GOT3 (cell line): Measurements from ENCODE around the gene MUCL3.
"Not testable (repeated sequence)": the region's sequence is repeated elsewhere in the genome, so short reads cannot be mapped to it uniquely, and the experiment has no call there.

Source experiments
- DNase-seq: peaks from one replicate; lab custom pipeline; 2025; ENCODE audit warnings: mixed read lengths; lab: John Stamatoyannopoulos, UW

Gene MUCL3

DNA sequence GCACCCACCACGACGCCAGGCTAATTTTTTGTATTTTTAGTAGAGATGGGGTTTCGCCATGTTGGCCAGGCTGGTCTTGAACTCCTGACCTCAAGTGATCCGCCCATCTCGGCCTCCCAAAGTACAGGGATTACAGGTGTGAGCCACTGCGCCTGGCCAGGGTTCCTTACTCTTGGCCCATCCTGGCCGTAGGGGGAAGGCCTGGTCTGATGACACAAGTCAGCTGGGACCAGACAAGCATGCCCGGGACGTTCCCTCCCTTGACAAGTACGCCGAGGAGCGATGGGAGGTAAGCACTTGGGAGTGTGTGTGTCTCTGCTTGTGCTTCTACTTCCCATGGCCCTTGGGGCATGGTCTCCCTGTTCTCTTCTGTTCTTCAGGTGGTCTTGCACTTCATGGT lies 30.3 kb upstream of the MUCL3 start:
- DNase-seq: not testable (repeated sequence)

DNA sequence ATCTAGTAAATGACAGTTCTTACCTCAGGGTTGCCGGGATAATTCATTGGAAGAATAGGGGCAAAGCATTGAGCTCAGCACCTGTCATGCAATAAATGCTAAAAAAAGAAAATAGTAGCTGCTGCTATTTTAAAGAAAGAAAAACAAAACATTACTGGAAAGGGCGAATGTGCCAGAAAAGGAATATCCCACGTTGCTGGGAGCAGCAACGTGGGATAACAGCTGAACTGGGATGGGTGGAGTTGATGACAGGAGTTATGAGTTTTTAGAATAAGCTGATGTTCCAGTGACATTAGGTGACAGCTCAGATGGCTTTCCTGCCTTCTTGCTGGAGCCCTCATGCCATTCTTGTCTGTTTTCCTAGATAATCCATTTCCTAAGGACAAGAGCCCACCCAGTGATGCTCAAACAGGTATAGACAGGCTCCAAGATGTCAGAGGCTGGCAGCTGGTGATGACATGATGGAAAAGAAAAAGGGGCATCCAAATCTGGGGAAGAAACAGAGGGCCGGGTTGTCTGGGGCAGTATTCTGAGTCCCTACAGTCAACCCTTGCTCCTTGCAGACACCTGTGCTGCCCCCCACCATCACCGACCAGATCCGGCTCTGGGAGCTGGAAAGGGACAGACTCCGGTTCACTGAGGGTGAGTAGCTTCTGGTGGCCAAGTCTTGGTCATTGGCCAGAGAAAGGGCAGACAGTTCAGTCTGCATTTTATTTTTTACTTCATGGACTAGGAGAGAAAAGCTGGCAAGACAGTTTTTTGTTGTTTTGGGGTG lies 27.8 kb upstream of the MUCL3 start:
- no peak for DNase-seq

DNA sequence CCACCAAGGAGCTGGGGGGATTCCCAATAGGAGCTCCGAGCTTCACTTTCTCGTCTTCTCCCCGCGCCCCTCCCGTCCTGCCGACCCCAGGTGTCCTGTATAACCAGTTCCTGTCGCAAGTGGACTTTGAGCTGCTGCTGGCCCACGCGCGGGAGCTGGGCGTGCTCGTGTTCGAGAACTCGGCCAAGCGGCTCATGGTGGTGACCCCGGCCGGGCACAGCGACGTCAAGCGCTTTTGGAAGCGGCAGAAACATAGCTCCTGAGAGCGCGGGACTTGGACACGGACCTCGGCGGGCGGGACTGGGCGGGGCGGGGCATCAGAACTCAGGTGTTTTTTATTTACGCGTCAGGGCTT lies 27.1 kb upstream of the MUCL3 start:
- no peak for DNase-seq

DNA sequence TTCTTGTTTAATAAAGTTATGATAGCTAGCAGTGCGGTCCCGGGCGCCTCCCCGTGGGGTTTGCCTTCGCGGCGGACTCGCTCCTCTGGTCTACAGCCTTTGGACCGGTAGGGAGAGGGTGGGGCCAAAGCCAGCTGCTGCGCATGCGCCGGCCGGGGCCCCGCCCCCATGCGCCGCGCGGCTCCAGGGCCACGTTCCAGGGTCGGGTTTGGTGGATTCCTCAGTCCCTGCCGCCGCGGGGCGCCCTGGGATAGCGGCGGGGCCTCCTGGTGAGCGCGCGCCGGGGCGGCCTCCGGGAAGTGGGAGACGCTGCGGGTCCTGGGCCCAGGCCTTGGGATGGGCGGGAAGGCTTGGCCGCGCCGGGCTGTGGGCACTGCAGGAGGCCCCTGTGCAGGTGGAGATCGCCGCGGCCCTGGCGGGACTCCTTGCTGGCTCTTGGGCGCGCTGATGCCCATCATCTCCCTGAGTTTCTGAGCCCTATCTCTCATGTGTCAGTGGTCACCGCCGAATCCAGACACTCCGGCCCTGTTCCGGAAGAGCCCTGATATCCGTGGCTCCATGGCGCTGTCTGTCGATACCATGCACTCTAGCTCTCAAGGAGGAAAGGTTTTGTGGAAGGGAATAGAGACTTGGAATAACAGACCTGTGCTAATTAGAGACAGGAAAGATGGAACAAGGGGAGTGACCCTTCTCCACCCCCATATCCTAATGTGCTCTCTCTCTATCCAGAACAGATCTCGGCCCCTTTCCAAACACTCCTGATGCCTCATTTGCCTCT lies 26.5 kb upstream of the MUCL3 start, which contains the start of gene VARS2:
Gene VARS2, plus strand, starts transcription at position 163 of the 778 bp plus-strand sequence. Its CDS starts 599 bp downstream, at position 762.
- DNase-seq: peak; percentile 81

DNA sequence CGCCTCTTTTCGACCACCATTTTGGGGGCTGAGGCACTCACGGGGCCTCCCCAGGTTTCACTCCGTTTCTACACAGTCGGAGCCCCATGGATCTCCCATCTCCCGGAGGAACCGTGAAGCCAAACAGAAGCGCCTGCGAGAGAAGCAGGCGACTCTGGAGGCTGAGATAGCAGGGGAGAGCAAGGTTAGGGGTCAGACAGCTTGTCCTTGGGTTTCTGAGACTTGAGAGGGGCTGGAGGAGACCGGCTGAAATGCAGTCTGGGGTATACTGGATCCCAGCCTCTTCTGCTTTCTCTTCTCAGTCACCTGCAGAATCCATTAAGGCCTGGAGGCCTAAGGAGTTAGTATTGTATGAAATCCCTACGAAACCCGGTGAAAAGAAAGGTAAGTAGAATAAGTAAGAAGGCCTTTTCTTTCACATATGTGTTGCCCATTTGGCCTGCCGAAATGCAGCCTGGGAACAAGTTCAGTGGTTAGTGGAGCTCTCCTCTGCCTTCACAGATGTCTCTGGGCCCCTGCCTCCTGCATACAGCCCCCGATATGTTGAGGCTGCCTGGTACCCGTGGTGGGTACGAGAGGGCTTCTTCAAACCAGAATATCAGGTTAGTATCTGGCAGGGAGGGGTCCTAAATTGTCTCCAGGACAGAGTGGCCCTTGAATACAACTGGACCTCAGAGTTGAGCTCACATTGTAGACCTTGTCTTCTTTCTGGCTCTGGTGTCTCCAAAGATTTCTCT lies 25.8 kb upstream of the MUCL3 start:
- DNase-seq: no peak

DNA sequence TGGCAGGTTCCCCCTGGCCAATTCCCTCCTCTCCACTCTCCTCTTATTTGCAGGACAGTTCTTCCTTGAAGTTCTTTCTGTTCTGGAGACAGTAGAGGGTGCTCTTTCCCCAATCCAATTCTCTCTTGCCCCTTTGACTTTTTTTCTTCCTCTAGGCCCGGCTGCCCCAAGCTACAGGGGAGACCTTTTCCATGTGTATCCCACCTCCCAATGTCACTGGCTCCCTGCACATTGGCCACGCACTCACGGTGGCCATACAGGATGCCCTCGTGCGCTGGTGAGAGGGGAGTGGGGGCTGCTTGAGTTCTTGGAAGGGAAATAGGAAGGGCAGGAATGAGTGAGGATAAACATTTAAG lies 25.2 kb upstream of the MUCL3 start:
- DNase-seq: no peak

DNA sequence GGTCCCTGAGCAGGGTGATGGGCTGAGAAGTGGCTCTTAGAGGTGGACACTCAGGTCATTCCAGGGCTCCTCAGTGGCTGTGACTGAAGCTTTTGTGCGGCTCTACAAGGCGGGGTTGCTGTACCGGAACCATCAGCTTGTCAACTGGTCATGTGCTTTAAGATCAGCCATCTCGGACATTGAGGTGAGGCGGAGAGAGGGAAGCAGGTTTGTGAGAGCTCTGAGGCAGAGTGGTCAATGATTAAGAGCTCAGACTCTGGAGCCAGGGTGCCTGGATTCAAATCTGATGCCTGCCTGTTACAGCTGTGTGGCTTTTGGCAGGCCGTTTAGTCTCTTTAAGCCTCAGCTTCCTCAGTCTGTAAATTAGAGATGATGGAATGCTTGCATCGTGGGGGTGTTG lies 23.7 kb upstream of the MUCL3 start:
- DNase-seq: no peak

DNA sequence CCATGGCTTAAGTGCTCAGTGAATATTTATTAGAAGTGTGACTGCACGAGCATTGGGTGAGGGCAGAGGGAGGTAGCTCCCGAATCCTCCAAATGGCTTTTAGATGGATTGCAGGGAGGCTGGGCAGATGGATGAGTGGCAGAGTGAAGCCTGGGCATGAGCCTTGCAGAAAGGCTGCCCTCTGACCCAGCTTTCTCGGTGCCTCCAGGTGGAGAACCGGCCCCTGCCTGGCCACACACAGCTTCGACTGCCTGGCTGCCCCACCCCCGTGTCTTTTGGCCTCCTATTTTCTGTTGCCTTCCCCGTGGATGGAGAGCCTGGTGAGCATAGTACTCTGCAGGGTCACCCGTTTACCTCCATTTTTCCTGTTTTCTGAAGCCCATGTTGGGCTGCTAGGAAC lies 23.3 kb upstream of the MUCL3 start:
- no peak for DNase-seq

DNA sequence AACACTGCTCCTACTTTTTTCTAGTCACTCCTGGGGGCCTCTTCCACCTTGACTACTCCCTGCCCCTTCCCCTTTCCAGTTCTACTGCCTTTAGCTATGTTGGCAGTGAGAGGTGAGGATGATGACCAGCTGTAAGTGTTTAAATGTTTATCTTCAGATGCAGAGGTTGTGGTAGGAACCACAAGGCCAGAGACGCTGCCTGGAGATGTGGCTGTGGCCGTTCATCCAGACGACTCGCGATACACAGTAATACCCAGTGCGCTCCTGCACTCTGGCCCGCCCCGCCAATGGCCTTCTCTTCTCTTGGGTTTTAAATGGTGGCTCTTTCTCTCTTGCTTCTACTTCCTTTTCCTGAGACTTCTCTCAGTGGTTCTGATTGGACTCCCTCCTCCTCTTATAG lies 22.1 kb upstream of the MUCL3 start:
- DNase-seq: no peak

DNA sequence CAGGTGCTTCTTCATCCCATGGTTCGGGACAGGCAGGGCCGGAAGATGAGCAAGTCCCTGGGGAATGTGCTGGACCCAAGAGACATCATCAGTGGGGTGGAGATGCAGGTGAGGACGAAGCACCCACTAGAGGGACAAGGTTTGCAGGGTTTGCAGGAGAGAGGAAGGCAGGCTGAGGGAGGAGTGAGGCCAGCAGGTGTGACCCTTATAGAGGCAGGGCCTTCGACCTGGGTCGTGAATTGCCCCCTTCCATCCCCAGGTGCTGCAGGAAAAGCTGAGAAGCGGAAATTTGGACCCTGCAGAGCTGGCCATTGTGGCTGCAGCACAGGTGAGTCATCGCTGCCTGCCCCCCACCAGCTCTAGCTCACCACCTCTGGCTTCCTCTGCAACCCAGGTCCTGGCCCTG lies 18.3 kb upstream of the MUCL3 start:
- no peak for DNase-seq

DNA sequence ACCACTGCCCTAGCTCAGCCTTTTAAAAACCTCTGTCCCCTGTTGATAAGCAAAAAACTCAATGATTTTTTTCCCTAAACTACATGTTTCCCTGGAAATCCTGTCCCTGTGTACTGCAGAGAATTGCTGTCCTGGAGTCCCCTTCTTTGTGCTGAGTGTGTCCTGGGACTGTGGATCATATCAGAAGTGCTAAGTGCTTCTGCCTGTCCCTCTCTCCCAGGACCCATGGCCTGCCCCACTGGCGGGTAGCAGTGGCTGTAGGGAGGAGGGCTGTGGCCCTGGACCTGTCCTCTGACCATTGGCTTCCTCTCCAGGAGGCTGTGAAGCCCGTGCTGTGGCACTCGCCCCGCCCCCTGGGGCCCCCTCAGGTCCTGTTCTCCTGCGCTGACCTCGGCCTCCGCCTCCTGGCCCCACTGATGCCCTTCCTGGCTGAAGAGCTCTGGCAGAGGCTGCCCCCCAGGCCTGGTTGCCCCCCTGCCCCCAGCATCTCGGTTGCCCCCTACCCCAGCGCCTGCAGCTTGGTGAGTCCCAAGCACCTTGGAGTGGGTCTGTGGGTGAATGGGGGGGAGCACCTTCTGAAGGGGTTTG lies 16.6 kb upstream of the MUCL3 start:
- not testable (repeated sequence) for DNase-seq

DNA sequence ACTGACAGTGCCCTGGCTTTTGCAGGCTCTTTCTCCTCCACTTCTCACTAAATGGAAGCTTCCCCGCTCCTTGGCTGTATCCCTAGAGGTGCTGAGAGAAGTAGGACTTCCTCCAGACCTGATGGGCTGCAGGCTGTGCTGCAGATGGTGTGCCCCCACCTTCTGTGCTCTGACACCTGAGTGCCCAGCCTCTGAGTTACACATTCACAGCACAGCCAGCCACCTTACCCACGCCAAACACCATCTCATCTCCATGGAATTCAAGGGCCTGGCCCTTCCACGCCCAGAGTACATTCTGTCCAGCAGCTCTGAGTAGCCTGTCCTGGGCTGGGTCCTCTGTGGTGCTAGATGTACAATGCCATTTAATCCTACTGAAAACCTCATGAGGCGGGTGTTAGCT lies 14.1 kb upstream of the MUCL3 start:
- DNase-seq: no peak

DNA sequence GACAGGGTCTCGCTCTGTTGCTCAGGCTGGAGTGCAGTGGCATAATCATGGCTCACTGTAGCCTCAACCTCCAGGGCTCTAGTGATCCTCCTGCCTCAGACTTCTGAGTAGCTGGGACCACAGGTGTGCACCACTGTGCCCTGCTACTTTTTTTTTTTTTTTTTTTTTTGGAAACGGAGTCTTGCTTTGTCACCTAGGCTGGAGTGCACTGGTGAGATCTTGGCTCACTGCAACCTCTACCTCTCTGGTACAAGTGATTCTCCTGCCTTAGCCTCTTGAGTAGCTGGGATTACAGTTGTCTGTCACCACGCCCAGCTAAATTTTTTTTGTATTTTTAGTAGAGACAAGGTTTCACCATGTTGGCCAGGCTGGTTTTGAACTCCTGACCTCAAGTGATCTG lies 13.7 kb upstream of the MUCL3 start:
- DNase-seq: not testable (repeated sequence)

DNA sequence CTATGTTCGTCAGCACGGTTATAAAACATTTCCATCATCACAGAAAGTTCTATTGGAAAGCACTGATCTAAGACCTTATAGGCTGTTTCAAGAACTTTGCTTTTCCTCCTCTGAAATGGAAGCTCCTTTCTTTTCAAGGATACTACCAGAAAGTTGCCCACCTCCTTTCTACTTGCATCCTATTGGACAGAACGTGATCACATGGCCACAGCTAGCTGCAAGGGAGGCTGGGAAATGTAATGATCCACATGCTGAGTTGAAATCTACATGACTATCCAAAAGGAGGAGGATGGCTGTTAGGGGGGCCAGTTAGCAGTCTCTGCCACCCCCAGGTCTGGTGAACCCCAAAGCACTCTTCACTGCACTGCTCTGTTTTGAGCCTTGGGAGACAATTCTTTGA lies 12.1 kb upstream of the MUCL3 start:
- DNase-seq: no peak

DNA sequence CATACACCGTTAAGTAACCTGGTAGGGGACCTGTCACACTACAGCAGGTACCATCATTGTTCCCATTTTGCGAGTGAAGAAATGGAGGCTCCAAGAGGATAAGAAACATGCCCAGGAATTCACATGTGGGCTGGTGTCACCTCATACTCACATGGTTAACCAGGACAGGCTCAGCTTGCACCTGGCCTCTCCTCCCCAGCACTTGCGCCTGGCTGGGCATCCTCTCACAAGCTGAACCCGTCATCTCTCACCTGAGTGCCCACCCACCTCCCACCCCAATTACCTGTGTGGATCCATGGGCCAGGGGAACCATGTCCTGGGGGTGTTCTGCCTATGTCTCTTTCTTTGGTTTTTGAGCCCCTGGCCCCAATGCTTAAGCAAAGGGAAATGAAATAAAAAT lies 10.3 kb upstream of the MUCL3 start:
- DNase-seq: no peak

DNA sequence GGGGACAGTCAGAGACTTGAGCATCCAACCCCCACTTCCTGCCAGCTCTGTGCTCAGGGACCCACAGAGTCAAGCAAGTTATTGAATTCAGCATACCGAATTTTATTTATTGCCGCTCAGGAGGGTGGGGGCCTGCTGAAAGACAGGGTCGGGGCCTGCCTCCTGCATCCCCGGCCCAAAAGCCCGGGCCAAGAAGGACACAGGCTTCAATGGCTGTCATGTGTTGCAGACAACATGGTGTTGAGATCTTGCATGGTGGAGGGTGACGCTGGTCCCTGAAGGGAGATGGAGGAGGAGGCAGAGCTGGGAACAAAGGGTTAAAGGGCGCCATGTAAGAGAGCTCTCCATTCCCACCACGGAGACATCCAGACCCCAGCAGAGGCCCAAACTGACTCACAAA lies 9.5 kb upstream of the MUCL3 start:
- DNase-seq: no peak

DNA sequence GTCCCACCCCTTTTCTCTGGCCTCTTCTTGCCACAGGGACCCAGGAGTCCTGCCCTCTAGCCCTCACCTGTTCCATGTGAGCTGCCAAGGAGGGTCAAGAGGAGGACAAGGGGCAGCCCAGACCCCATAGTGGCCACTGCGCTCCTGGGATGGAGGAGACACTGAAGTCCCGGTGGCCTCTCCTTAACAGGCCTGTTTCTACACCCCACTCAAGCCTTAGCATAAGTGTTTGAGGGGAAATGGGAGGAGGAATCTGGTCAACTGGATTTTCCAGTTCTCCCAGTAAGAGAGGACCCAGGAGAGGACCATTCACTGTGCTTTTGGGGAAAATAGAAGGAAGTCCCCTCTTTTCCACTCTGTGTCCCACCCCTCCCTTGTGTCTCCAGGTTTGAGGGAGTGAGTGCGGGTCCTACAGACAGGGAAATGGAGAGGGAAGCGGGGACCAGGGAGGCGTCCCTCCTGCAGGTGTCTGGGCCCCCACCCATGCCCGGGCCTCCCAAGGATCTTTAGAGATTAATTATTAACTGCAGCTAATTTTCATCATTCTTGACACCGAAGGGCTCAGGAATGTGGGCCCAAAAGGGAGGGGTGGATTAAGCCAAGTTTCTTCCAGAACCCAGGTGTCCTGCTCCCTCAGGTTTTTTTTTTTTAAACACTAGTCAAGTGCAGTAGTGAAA lies 8.7 kb upstream of the MUCL3 start, which contains the start of gene SFTA2:
Gene SFTA2, minus strand, starts transcription at position 202 of the 677 bp plus-strand sequence. Its CDS starts 74 bp downstream, at position 128.
- no peak for DNase-seq

DNA sequence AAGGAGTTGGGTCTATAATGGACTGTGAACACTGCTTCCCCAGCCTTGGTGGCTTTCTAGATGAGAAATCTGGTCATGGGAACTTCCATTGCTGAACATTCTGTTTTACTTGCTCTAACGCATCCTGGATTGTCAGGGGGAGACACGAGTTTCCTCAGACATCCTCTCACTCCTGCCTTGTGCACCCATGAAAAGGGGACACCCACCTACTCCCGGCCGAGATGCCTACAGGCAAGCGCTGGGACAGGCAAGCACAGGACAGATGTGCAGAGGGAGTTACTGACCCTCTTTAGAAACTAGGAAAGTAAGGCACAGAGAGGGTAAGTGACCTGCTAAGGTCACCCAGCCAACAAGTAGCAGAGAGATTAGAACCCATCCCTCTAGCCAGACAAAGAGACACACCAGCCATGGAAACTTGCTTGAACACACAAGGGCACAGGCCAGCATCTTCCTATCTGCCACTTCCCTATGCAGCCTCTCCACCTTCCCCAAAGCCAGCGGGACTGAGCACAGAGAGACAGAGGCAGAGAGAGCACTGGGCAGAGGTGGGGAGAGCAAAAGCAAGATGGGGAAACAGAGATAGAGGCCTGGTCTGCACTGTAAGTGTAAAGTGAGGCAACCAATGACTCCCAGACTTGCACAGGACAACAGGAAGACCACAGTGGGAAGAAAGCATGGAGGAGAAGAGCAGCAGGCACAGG lies 8.0 kb upstream of the MUCL3 start:
- no peak for DNase-seq

DNA sequence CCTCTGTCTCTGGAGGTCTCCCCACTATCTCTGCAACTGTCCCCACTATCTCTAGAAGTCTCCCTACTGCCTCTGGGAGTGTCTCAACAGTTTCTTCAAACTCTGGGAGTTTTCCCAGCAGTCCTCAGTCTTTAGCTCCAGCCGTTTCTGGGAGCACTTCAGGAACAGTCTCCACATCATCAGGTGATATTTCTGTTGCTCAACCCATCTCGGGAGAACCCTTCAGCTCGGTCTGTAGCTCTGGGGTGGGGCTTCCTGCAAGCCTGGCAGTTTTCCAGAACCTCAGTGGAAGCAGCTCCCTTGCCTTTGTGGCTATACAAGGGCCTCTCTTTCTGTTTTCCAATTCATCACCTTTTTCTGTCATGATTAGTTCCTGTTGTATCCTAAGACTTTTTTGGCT lies 5.8 kb upstream of the MUCL3 start:
- no peak for DNase-seq

DNA sequence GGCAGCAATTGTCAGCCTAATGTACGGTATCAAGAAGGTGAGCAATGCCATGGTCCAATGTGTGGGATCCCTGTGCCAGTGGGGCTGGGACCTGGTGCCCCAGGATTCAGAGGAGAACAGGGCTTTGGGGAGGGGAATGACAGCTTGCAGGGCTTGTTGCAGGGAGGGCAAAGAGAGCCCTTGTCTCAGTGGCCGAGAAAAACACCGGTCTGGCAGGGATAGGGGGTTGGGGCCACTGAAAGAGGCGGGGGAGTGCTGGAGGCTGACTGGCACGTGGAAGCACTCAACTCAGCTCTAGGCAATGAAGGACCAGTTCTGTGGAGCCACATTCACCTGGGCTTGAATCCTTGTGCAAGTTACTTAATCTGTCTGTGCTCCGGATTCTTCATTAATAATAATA lies 3.5 kb upstream of the MUCL3 start:
- no peak for DNase-seq

DNA sequence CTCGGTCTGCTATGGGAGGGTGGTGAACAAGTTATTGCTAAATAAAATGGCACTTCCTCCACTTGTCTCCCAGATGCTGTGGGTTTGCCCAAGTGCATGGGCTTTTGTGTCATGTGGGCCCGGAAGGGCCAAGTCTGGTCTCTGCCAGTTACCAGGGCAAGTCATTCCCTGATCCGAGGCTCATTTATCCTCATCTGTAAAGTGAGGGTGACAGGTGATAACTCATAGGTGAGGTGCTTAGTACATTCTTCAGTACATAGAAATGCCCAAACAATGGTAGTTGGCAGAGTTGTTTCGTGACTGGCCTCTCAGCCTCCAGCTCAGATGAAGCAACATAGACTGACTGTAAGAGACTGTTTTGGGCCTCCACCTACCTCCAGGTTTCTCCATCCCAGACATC lies 2.0 kb upstream of the MUCL3 start:
- DNase-seq: no peak
